GM20431 (cell line): Measurements from ENCODE around the gene ARSB.
"Not testable (repeated sequence)": the region's sequence is repeated elsewhere in the genome, so short reads cannot be mapped to it uniquely, and the experiment has no call there.

Experiments used
- in situ Hi-C: fragments of 300-500 bp; cut with MseI, MboI; formaldehyde crosslinking; loops from one replicate; pipeline ENCODE4 v1.15.0; 2020; ENCODE audit warnings: low sequenced_read_pairs; ENCODE audit not compliant: unreplicated experiment

Gene ARSB

GRCh38 chr5:78738104-78738503, 247.0 kb downstream of the ARSB start:
- in situ Hi-C loops, result no loop called here

- in situ Hi-C loops, result no loop called here
Measured at GRCh38 chr5:78735834-78736463, 249.2 kb downstream of the ARSB start.

- in situ Hi-C loops, result no loop called here
Measured at GRCh38 chr5:78734950-78735349, 250.2 kb downstream of the ARSB start.

GRCh38 chr5:78734094-78734845, 250.8 kb downstream of the ARSB start:
- in situ Hi-C loops, result no loop called here

GRCh38 chr5:78732721-78733120, 252.4 kb downstream of the ARSB start:
- in situ Hi-C loops, result not testable (repeated sequence)

GRCh38 chr5:78731884-78732283, 253.2 kb downstream of the ARSB start:
- in situ Hi-C loops, result no loop called here

GRCh38 chr5:78730300-78731094, 254.6 kb downstream of the ARSB start:
- in situ Hi-C loops, result no loop called here

- in situ Hi-C loops, result no loop called here
Measured at GRCh38 chr5:78727786-78728761, 257.0 kb downstream of the ARSB start.
